ENCODE data around the gene DUSP10.
A peak's percentile ranks its signal among the peaks of the same experiment; 100 is the strongest.

The DUSP10 gene

DNA sequence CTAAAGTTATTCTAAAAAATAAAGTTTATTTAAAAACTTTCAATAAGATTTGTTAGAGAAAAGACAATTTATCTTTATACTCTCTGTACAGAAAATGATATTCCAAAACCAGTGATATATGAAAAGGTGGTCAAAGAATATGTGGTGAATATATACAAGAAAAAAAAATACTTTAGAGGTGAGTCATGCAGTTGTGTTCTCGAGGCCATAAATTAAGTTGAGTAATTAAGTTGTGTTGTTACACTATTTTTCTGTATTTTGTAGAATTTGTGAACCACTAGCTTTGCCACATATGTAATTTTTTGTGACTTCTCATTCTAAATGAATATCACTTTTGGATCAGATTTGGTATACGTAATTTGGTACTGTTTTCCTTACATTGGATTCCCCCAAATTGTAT lies 23.6 kb upstream of the DUSP10 start:
- no peak for DNase-seq (ENCODE audit: low read depth)

DNA sequence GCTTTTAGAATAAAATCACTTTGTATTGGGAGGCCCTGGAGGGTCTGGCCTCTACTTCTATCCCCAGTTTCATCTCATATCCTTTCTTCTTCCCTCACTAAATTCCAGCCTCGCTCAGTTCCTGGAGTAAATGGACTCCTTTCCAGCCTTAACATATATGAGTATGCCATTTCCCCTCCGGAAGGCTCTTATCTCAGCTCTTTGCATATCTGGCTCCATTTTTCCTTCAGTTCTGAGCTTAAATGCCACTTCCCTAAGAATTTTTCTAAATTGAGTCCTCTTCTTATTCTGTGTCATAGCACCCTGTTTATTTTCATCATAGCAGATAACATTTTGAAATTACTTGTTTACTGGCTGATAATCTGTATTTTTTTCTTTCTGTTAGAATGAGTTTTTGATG lies 20.2 kb upstream of the DUSP10 start:
- DNase-seq (ENCODE audit: low read depth): no peak

DNA sequence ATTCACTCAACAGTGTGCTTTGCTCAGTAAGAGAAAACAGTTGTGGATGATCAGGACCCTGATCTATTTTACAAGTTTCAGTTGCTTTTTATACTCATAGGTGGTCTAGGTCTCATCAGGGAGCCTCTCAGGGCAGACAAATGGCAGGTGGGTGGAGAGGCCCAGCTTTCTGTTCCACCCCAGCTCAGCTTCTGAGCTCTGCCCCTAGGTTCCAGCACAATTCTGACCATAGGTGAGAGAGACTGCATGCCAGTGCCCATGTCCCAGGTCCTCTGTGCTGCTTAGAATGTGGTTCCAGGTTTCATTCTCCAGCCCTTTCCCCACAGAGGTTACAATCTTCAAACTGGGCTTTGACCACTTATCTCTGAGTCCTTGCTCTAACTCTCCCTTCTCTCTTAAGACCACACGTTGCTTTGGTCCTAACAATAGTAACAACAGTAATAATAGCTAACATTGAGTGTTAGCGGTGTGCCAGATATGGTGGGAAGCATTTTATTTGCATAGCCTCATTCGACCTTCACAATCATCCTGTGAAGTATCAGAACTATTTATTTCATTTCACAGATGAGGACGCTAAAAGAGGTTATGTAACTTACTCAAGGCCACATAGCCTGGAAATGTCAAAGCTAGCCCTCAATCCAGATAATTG lies 19.6 kb upstream of the DUSP10 start:
- no peak for DNase-seq (ENCODE audit: low read depth)

DNA sequence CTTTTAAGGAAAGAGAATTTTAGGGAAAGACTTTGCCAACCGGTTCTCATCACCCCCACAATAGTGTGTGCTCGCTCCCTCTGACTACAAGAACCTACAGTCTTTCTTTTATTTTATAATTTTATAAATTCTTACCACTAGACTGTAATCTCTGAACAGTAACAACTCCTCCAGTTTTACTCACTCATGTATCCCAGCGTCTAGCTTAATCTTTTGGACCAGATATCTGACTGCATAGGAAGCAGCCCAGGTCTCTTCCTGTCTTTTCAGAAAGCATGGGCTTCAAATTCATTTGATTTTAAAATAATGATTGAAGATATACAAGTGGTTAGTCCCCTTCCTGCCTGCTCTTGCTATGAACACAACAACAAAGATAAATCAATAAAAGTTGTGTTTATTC lies 19.0 kb upstream of the DUSP10 start:
- DNase-seq (ENCODE audit: low read depth): no peak

DNA sequence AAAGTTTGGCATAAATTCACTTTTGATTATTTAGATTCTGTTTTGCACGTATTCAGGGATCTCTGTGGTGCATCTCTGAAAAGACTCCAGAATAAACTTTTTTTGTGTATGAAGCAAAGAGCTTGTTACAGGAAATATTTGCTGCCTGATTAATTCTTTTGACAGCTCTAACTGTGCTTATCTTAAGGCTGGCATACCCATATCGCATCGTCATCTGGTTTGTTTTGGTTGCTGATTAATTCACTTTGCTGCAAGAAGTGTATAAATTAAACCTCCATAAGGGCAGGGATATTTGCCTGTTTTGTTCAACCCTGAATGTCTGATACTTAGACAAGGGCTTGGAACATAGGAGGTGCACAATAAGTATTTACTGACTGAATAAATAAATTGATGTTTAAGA lies 17.5 kb upstream of the DUSP10 start:
- no peak for DNase-seq (ENCODE audit: low read depth)

DNA sequence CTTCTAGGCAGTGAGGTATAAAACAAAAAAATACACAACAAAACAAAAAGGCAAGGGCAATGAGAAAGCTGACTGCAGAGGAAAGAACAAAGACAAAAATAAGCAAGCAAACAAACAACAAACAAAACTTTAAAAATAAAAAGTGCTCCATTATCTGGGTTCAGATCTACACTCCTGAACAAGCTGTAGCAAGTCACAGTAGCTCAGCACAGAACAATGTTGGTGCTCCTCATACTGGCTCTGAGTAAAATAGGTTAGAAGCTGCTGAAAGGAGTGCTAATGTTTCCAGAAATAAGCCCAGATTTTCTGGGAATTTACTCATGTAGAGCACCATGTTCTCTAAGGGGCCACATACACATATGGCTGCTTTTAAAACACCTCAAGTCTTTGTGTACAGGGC lies 16.6 kb upstream of the DUSP10 start:
- no peak for DNase-seq (ENCODE audit: low read depth)

DNA sequence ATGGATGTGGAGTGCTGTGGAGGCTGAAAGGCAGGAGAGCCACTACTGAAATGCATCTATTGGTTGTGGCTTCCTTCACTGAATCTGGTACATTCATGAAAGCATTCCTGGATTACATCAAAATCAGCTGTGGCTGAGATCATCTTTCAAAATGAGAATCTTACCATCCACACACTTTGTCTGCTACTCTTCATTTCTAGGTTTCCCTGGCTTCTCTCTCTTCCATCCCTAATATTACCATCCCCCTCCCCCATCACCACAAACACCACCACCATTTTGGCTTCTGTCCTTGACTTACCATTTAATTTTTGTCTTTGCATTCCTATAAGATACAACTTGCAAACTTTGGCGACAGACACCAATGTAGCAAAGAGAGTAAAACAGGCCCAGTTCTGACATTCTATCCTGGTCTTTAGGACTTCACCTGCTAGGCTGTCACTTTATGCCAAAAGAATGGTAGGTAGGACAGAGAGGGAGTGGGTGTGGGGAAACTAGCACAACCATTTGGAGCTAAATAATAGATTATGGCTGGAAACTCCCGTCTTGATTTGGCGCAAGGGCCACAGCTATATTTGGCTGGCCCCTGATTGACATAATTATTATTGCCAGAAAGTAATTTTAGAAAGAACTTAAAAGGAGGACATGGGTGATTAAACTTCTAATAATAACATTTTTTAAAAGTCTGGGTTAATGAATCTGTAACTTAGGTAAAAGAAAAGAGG lies 15.1 kb upstream of the DUSP10 start:
- DNase-seq (ENCODE audit: low read depth): no peak

DNA sequence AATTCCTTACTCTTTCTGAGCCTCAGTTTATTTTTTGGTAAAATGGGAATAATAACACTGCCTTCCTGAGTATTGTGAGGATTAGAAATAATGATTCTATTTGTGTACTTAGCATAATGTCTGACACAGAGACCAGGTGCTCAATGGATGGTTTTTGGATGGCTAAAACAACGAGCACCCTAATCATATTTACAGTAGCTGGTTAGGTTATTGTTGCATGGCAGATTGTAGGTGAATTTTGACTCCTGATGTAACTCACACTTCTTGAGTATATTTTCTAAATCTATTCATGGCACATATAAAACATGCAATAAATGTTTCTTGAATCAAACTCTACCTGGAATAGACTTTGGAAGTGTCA lies 11.9 kb upstream of the DUSP10 start:
- no peak for DNase-seq (ENCODE audit: low read depth)

DNA sequence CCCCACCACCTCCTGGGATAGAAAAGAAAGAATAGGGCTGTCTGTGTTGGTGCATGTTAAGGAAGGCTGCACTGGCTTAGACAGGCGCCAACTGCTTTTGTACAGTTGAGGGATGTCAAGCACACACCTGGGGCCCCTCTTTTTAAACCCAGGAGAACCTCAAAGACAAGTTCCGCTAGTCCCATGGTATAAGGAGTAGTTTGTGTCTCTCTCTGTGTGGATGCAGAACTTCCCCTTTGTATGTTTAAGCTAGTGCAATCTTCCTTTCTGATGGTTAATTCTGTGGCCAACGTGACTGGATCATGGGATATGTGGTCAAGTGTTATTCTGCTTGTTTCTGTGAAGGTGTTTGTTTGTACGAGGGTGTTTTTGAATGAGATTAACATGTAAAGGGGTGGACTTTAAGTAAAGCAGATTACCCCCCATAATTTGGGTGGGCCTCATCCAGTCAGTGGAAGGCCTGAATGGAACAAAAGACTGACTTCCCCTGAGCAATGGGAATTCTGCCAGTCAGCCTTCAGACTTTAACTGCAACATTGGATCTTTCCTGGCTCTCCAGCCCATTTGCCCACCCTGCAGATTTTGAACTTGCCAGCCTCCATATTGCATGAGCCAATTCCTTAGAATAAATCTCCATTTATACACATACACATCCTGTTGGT lies 9.5 kb upstream of the DUSP10 start:
- DNase-seq (ENCODE audit: low read depth): no peak

DNA sequence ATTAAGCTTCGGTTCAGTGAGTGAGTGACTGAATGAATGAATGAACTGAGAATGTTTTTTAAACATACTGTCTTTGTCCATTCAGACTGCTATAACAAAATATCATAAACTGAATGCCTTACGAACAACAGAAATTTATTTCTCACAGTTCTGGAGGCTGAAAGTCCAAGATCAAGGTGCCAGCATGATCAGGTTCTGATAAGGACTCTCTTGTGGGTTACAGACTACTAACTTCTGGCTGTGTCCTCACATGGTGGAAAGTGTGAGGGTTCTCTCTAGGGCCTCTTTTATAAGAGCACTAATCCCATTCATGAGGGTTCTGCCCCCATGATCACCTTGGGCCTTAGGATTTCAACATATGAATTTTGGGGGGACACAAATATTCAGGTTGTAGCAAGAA lies 7.1 kb upstream of the DUSP10 start:
- DNase-seq (ENCODE audit: low read depth): no peak

DNA sequence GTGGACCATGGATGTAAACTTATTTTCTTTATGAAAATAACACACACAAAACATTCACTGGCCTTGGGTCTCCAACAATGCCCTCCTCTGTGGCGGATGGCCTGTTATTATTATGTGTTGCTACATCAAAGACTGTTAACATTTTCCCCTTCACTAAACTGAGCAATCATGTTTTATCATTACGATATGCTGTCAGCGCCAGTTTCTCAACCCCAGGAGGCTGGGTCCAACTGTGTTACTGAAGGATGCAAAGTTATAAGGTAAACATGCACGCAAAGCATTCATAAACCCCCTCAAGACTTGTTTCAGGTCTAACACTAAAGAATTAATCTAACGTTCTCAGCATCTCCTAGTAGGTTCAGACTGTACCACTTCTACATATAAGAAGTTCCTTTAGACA lies 6.0 kb upstream of the DUSP10 start:
- no peak for DNase-seq (ENCODE audit: low read depth)

DNA sequence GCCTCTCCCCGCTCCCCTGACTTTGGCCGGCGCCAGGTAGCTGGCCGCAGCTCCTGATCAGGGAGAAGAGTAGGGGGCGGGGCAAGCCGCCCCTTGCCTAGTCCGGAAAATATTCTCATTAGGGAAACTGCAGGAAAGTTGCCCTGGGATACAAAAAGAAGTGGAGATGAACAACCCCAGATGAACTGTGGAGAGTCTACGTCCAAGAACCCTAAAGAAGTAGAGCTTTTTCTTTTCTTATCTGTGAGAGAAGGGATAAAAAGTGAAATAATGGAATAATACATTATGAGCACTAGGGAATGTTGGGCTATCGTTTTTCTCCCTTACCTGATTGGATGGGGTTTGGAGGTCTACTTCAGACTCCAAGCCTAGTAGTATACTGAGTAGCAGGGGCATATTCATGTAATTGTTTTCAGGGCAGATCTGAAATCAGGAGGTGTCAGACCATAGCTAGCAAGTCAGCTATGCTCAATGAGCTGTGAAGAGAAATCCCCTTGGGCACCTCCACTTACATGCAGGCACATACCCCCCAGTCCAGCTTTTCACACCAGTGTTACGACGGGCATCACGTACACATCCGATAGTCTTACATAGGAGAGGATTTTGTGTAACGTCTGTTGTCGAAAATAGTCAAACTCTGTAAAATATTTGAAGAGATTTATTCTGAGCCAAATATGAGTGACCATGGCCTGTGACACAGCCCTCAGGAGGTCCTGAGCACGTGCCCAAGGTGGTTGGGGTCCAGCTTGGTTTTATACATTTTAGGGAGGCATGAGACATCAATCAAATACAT lies 1.7 kb upstream of the DUSP10 start:
- DNase-seq (ENCODE audit: low read depth): no peak

DNA sequence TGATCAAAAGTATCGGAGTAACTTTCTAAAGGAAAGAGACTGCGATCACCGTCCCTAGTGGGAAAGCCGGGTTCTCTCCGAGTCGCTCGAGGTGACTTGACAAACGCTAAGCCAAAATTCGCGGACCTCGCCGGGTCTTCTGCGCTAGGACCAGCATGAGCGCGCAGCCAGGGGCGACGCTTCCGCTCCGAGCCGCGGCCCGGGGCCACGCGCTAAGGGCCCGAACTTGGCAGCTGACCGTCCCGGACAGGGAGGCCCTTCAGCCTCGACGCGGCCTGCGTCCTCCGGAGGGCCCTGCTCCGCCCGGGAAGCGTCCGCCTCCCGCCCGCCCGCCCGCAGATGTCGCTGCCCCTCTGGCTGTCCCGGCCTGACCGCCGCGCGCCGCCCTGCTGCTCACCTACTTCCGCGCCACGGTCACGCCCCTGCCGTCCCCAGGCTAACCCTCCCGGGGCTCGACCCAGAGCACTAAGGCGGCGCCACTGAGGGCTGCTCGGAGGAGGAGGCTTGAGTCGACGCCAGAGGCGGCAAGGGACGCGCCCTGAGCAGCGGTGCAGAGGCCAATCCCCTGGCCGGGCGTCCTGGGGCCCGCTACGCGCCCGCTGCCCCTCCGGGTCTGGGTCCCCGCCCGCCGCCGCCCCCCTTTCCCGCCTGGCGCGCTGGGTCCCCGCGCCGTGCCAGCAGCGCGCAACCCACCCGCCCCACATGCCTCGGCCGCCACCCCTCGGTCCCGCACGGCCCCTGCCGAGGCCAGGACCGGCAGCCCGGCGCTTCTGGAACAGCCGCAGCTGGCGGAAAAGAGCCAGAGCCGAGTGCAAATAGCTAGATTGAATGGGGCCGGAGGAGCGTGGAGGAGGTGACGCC lies 896 bp upstream of the DUSP10 start:
- DNase-seq (ENCODE audit: low read depth): peak; percentile 74

DNA sequence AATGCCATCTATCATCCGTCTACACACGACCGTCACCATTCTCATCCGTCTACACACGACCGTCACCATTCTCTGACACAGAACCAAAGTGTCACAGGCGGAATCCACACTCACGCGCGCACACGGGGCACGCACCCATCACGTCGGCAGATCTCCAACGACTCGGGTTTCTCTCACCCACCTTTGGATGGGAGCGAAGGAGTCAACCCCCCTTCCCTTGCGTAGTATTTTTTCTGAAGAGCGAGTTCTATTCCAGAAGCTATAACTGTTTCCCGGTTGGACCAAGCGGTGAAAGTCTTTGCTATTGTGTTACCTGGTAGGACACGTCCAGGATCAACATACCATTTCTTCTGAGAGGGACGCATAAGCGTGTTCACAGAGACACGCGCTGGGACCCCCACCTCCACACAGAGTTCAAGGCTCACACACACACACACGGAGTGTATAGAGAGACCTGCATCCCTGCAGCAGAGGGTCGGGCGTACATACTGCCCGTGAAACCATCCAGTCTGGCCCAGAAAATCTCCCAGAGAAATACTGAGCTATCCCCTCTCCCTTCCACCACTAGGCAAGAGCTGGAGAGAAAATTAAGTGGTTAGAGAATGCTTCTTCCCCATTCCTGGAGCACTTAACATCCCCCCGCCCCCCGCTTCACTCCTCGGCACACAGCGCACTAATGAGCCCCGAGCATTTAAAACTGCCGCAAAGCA lies 741 bp downstream of the DUSP10 start:
- peak; percentile 15 for DNase-seq (ENCODE audit: low read depth)

DNA sequence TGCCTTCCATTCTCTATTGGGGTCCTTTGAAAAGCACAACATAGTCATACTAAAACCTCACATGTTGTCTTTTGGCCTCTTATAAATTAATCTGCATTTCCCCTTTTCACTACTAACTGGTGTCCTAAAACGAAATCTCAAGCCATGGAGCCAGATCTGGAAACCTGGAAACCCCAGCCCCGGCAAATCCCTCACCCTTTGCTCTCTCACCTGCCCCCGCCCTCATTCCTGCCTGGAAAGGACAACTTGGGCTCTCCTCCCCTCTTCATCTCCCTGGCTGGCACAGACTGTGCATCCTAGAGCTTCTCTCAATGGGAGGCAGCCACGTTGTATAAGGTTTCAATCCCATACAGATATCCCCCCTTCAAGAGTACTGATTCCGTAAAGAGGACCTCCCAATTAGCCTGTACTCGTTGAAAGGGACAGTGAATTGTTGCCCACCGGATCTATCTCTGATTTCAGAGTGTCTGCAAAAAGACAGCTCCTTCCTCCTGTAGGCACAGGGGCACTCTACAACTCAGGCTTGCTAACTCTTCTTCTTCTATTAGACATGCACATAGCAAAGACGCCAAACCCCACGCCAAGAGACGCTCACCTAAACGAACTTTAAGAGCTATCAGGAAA lies 1.4 kb downstream of the DUSP10 start:
- no peak for DNase-seq (ENCODE audit: low read depth)

DNA sequence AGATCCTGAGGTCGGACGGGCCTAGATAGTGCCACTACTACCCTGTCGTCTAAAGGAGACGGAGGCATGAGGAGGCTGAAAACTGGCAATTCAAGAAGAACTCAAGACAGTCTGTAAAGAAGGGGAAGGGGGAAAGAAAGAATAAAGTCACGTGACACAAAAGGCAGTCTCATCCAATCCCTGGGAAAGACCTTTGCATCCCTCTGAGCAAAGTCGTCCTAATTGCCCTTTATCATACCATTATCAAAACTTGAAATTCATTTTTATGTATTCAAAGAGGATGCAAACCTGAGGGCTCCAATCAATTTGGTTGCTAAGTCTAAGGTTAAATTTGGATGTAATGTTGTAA lies 2.2 kb downstream of the DUSP10 start:
- no peak for DNase-seq (ENCODE audit: low read depth)

DNA sequence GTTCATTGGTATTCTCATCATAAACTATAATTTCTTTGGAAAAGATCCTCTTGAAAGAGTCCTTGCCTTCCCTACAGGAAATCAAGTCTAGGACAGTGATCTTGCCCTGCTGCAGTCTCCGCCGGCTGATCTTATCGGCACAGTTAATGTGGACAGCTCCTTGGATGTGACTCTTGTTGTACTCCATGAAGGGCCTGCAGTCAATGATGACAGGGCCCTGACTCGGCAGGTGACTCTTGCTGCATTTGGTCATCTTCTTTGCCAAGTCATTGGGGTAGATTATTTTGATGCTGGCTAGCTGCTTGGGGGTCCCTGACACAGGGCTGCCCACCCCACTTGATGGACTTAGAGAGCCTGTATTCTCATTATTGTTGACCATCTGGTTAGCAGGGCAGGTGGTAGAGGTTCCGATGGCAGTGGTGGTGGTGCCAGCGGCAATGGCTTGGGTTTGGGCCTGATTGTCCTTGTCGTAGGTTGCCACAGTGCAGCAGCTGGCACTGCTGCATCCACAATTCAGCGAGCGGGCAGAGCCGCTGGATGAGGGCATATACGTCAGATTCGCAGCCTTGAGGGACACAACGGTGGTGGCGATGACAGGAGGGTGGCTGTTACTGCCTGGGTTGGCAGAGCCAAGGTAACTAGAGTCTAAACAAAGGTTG lies 2.7 kb downstream of the DUSP10 start:
- DNase-seq (ENCODE audit: low read depth): no peak

DNA sequence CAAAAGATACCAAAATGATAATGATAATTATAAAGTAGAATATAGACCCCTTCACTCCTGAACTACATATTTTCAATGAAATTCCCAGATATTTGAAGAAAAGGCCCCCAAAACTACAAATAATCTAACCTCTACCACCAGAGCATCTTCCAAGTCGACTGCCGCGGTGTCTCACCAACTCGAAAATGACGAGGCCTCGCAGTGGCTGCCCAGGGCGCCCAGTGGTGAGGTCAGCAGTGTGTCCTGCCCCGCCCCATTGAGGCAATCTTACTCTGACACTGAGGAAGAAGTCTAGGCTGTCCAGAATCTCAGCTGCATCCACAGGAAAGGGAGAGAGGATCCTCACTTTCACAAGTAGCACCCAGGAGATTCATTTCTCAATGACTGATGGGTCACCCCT lies 5.2 kb downstream of the DUSP10 start:
- DNase-seq (ENCODE audit: low read depth): no peak

DNA sequence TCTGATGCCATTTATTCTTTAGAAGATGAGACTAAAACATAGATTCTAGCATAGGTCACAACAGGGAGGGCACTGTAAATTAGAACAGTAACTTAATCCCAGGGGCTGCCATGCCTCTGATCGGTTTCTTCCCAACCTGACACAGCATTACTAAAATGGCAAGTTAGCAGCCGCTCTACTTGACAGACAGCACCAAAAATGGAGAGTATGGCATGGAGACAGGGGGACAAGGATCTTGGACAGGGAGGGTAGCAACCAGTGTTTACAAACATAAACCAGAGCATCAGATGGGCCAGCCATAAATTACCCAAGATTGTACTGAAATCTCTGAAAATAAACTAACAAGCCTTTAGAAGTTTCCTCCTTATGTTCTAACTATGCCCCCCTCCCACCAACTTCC lies 5.9 kb downstream of the DUSP10 start:
- no peak for DNase-seq (ENCODE audit: low read depth)

DNA sequence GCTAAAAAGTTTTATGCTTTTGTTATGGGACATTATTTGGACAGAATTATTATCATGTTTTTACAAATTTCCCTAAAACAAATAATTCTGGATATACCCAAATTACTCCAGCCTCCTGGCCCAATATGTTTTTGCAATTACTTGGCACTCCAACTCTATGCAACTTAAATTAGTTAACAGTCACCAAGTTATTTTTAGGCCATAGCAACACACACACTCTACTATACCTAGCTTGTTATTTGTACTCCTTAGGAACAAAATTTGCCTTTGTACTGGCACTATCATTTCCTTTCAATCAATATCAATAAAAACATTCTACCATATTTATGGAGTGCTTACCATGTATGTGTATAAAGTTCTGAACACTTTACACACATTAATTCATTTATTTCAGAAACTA lies 7.7 kb downstream of the DUSP10 start:
- DNase-seq (ENCODE audit: low read depth): no peak
